ENCODE results near the gene ZFP90.
A peak's percentile ranks its signal among the peaks of the same experiment; 100 is the strongest.
"Not testable (repeated sequence)": the region's sequence is repeated elsewhere in the genome, so short reads cannot be mapped to it uniquely, and the experiment has no call there.

ZFP90 gene

GRCh38 chr16:68538880-68539701 lies at the start of gene ZFP90:
TSS of gene ZFP90 (plus strand) at chr16:68539291. CDS start at chr16:68539793, 502 bp downstream.
- peak within 1 kb of the TSS; percentile 60 for H3K27ac ChIP-seq
- DNase-seq (ENCODE audit: low read depth, low spot score), result no peak

GRCh38 chr16:68490358-68490757 lies 48.7 kb upstream of the ZFP90 start:
- no peak for DNase-seq (ENCODE audit: low read depth, low spot score)

DNA sequence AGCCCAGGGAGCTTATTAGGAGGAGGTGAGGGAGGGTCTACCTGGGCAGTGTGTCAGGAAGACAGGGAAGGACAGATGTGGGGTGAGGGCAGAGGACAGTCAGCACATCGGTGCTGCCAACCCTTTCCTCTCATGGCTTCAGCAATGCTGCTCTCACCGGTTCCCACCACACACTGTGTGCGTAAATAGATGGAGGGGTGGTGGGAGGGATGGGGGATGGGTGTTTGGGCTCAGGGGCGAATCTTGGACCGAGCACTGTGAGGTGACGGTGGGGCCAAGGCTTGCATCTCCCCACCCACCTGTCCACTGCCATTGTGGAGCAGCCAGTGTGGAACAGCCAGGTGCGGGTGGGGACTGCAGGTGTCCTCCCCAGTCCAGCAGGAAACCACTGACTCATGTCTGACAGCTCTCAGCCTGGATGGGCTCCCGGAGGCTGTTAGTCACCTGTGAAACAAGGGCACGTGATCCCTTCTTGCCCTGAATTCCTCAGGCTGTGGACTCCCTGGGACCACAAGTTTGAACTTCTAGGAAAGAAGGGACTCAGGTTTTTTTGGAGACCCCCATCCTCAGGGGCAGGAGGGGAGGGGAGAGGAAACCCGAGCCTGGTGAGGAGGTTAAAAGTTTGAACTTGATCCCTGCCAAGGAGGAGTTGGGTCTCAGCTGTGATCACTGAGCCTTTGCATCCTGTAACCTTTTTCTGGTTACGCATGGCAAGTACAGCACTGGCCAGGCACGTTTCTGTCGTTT lies 48.1 kb upstream of the ZFP90 start:
- peak; percentile 76 for DNase-seq (ENCODE audit: low read depth, low spot score)
- H3K27ac ChIP-seq, result peak overlapping the region; percentile 39

More at GRCh38 chr16:68490358-68490757, 48.7 kb upstream of the ZFP90 start:
- no peak overlapping the region for H3K27ac ChIP-seq

DNA sequence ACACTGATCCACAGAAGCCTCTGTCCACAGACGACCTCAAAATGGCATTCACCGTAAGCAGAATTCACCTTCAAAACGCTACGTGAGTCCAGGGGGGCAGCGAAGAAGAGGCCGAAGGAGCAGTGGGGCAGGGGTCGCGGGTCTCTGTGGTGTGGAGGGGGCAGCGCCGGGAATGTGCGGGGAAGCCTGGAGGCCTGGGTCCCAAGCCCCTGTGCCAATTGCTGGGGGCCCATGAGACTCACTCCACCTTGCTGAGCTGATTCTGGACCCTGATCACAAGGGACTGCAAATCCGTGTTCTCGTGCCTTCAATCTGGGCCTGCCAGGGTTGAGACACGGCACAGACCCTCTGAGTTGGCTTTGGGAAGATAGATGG lies 47.5 kb upstream of the ZFP90 start:
- no peak for DNase-seq (ENCODE audit: low read depth, low spot score)
- H3K27ac ChIP-seq, result peak overlapping the region; percentile 39

DNA sequence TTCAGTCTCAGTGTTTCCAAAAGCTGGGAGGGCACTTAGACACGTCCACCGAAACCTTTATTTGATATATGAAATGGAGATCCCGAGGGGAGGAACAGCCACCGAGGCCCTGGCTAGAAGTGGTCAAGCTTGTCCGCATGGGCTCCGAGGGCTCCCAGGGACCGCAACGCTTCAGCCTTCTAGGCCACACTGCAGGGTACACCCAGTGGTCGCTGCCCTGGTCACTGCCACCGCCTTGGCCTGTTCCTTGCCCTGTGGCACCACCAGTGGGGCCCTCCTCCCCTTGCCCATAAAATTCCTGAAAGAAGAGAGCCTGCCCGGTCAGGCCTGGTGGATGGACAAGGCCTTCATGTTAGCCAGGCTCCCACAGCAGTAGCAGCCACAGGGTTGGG lies 46.9 kb upstream of the ZFP90 start:
- no peak overlapping the region for H3K27ac ChIP-seq
- DNase-seq (ENCODE audit: low read depth, low spot score), result no peak

GRCh38 chr16:68492543-68493411 lies 46.3 kb upstream of the ZFP90 start:
- no peak for DNase-seq (ENCODE audit: low read depth, low spot score)
- no peak overlapping the region for H3K27ac ChIP-seq

- no peak overlapping the region for H3K27ac ChIP-seq
- no peak for DNase-seq (ENCODE audit: low read depth, low spot score)
Measured at GRCh38 chr16:68493412-68494070, 45.5 kb upstream of the ZFP90 start.

- DNase-seq (ENCODE audit: low read depth, low spot score); H3K27ac ChIP-seq: not testable (repeated sequence)
Measured at GRCh38 chr16:68494261-68494660, 44.8 kb upstream of the ZFP90 start.

DNA sequence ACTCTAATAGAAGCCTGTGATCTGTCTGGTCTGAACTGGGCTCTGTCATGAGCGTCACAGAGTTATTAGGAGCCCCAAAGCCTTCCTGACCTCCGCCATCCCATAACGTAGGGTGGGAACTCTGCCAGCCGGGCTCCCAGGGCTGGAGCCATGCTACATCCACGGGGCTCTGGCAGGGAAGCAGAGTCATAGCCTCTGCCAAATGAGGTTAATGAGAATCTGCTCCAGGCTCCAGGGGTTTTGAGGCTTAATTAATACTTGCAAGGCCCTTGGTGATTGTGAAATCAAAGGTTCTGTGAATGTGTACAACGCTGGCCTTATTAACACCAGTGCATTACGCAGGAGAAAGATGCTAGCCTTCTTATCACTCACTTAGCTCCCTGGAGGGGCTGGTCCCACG lies 42.4 kb upstream of the ZFP90 start:
- H3K27ac ChIP-seq, result no peak overlapping the region
- no peak for DNase-seq (ENCODE audit: low read depth, low spot score)

- H3K27ac ChIP-seq, result no peak overlapping the region
- no peak for DNase-seq (ENCODE audit: low read depth, low spot score)
Measured at GRCh38 chr16:68499006-68499405, 40.1 kb upstream of the ZFP90 start.

GRCh38 chr16:68503334-68503733 lies 35.8 kb upstream of the ZFP90 start:
- H3K27ac ChIP-seq, result no peak overlapping the region
- no peak for DNase-seq (ENCODE audit: low read depth, low spot score)

GRCh38 chr16:68504066-68504465 lies 35.0 kb upstream of the ZFP90 start:
- no peak overlapping the region for H3K27ac ChIP-seq
- DNase-seq (ENCODE audit: low read depth, low spot score), result no peak

- no peak overlapping the region for H3K27ac ChIP-seq
- DNase-seq (ENCODE audit: low read depth, low spot score), result no peak
Measured at GRCh38 chr16:68506331-68507053, 32.6 kb upstream of the ZFP90 start.

GRCh38 chr16:68508013-68508412 lies 31.1 kb upstream of the ZFP90 start:
- DNase-seq (ENCODE audit: low read depth, low spot score), result no peak
- no peak overlapping the region for H3K27ac ChIP-seq

- no peak for DNase-seq (ENCODE audit: low read depth, low spot score)
- no peak overlapping the region for H3K27ac ChIP-seq
Measured at GRCh38 chr16:68508641-68509240, 30.4 kb upstream of the ZFP90 start.

- H3K27ac ChIP-seq, result no peak overlapping the region
- DNase-seq (ENCODE audit: low read depth, low spot score), result no peak
Measured at GRCh38 chr16:68509381-68509780, 29.7 kb upstream of the ZFP90 start.

GRCh38 chr16:68510775-68511174 lies 28.3 kb upstream of the ZFP90 start:
- no peak for DNase-seq (ENCODE audit: low read depth, low spot score)
- no peak overlapping the region for H3K27ac ChIP-seq

- no peak for DNase-seq (ENCODE audit: low read depth, low spot score)
Measured at GRCh38 chr16:68512183-68512582, 26.9 kb upstream of the ZFP90 start.

DNA sequence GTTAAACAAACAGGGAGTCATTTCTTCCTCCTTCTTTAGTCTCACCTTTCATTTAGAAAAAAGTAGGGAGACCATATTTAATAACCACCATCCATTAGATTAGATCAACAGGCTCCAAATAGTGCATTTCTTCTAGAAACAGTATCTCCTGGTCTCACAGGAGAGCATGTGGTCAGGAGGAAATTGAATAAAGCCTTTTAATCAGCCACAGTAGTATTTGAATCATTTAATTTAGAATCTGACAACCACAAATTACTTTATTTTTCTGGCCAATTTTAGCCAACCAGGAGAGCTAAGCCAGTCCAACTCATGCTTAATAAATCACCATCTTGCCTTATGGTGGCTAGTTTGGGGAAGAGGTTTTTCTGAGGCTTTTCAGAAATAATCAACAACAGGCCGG lies 26.3 kb upstream of the ZFP90 start:
- no peak overlapping the region for H3K27ac ChIP-seq
- no peak for DNase-seq (ENCODE audit: low read depth, low spot score)

More at GRCh38 chr16:68512183-68512582, 26.9 kb upstream of the ZFP90 start:
- H3K27ac ChIP-seq, result no peak overlapping the region
